Stimulated activated CD4-positive, alpha-beta T cell treated with anti-CD3 and anti-CD28 coated beads, TNF-alpha, amount 100 ng/mL, for 1 hour (primary cell): ENCODE measurements around the gene BGN.

Experiments used
- DNase-seq, 3 donors: peaks; one replicate each; pipeline ENCODE4 v3.0.0-alpha.2; 2020; ENCODE audit warnings: low read depth in 3 of 3, low spot score in 1 of 3

Gene BGN

DNA sequence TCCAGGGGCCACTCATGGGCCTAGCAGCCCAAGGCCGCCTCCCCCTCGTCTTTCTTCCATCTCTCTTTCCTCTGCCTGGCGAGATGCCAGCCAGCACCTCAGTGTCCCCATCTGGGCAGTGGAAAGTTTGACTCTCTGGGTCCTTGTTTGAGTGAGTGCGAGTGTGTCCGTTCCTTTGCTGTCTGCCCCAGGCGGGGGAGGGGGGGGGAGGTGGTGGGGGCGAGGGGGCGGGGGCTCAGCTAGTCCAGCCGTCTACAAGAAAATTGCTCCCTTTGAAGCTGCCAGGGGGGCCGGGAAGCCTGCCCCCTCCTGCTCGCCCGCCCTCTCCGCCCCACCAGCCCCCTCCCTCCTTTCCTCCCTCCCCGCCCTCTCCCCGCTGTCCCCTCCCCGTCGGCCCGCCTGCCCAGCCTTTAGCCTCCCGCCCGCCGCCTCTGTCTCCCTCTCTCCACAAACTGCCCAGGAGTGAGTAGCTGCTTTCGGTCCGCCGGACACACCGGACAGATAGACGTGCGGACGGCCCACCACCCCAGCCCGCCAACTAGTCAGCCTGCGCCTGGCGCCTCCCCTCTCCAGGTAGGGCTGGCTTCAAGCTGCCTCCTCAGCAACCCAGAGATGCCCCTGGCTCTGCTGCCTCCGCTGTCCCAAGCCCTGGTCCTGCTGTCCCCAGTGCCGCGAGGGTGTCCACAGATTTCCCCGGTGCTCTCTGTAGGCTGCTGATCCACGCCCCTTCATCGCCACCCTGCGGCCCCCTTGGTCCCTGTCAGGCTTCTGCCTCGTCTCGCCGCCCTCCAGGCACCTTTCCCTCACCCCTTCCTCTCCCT is at the start of gene BGN:
TSS of gene BGN (plus strand) at position 440 of the 821 bp plus-strand sequence. CDS start 9,652 bp downstream, outside the sequence.
- DNase-seq: no peak

- DNase-seq: no peak
Measured at GRCh38 chrX:153445106-153445855, 49.5 kb upstream of the BGN start.

GRCh38 chrX:153445856-153446635 is 48.7 kb upstream of the BGN start, which contains the start of gene TREX2:
TREX2 (minus strand) TSS chrX:153446056; CDS start chrX:153445430, 626 bp downstream.
- no peak for DNase-seq

DNA sequence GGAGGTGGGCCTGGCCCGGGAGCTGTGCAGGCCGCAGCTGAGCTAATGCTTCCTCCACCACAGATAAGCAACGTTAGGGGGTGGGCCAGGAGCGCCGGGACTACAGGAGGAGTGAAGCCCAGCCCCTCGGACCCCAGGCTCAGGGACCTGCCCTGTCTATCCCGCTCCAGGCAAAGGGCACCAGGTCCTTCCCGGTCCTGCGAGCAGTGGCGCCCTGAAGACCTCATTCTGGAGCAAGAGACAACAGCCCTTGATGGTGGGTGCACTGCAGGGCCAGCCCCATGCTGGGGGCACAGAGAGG is 48.2 kb upstream of the BGN start:
- DNase-seq: no peak

DNA sequence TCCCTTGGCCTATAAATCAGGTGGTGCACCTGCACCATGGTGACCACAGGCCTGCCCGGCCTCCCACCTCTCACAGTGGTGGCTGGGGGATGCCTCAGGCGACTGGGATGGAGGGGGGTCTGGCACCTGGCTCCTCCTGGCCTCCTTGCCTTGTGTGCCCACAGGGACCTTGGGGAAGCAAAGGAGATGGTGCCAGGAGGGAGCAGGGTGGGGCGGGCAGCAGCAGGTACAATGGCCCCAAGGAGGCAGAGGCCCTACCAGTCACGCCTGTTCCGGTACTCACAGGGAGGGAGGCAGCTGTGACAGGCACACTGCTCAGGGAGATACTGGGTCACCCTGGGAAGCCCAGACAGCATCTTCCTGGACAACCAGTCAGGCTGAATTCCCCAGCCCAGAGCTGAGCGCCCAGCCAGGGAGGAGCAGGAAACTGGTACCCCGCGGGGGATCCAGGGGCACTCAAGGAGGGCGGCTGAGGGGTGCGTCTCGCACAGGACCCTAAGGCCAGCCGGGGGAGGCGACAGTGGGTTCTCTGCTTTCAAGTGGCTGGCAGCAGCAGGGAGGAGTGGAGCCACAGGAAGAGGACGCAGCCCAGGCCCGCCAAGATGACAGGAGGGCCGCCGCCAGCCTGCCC is 47.7 kb upstream of the BGN start:
- DNase-seq: no peak

GRCh38 chrX:153447581-153447960 is 47.2 kb upstream of the BGN start:
- DNase-seq: no peak

DNA sequence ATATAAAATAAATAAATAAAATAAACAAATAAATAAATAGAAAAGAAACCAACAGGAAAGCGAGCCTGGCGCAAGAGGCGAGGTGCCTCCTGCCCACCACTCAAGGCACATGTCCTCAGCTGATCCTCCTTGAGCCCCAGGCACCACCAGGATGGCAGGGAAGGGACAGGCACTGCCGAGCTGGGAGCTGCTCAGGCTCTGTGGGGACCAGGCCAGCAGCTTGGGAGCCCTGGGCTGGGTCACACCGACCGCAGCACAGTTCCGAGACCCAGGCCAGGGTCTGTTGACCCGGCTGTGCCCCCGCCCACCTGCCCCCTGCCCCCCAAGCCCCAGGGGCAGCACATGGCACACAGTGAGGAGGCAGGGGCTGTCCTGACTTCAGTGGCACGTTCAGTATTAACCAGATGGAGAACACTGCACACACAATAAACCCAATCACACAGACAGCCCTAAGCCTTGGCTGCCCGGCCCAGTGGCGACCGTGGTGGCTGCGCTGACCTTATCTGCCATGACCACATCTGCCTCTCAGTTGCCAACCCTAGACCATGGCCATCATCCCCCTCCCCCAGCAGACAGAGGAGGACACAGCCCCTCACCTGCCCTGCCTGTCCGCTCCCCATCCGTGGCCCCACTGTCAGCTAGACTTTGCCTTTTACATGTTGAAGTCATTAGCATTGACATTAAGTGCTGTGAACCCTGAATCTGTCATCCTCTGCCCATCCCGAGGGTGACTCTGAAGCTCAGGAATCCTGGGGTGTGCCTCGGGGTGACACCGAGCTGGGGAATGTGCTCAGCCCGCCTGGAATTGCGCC is 46.0 kb upstream of the BGN start:
- no peak for DNase-seq

GRCh38 chrX:153449368-153450113 is 45.2 kb upstream of the BGN start:
- no peak for DNase-seq

GRCh38 chrX:153450114-153450948 is 44.4 kb upstream of the BGN start:
- no peak for DNase-seq

DNA sequence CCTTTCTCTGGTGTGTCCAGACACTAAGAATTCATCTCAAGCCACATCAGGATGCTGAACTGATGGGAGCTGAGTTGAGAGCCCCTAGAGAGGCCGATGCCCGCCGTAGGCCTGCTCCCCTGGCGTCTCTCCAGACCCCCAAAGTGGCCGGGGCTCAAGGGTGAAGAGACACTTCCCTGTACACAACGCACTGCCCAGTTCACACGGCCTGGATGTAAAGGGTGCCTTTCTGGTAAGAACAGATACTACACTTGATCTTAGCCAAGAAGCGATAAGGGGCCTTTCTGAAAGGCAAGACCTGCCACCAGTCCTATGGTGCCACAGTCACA is 43.9 kb upstream of the BGN start:
- DNase-seq: no peak

DNA sequence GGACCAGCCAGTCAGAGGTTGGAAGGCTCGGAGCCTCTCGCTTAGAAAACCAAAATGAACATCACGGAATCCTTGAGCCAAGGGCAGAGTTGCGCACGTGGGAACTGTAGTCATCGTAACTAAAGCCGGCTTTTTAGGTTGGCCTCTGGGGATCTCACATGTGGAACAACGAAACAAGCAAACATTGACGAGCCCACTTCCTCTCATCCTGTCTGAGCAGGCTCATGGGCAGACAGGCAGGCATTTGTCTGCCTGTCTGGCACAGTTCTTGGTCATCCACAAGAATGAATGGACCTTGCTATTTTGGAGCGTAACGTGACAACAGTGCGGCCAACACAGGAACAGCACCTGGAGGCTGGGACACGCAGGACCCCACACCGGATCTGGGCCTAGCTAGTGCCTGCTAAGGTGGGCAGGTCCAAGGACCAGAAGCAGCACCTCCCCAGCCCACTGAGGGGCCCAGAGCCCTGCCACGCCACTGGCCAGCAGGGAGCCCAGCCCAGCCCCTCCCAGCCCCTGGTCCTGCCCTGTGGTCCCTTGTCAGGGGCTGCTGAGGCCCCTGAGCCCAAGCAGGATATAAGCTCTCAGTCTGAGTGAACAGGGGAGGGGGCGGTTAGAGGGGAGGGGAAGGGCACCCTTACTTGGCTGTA is 39.8 kb upstream of the BGN start:
- no peak for DNase-seq

GRCh38 chrX:153455571-153455970 is 39.2 kb upstream of the BGN start:
- DNase-seq: no peak

DNA sequence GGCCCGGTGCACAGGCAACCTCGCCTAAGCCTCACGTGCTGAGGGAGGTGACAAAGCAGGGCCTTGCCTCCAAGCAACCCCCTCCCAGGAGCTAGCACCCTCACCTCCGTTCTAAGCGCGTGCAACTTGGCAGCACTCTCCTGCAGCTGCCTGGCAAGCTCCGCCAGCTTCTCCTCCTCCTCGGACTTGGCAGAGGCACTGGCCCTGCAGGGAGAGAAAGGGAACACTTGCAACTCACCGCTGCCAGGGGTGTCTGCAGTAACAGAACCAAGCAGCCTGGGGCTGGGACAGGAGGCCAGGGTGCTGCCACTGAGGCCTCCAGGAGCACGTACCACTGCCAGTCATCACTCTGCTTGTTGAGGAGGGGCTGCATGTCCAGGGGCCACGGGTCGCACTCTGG is 38.6 kb upstream of the BGN start:
- DNase-seq: no peak

DNA sequence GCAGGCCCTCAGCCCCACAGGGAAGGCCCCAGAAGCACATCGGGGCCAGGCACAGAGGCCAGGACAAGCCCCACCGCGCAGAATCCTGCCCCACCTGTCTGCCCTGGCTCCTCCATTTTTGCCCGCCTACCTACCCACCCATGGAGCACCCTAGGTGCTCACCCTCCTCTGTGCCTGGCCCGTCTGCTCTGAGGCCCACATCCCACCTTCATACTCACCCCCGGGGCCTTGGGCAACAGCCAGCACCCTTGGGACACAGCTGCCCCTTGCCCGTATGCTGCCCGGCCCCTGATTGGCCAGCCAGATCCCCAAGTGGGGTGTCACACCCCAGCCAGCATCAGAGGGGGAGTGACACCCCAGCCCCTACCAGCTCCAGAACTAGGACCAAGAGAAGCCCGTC is 38.1 kb upstream of the BGN start:
- DNase-seq: no peak

GRCh38 chrX:153457136-153457825 is 37.5 kb upstream of the BGN start:
- no peak for DNase-seq

DNA sequence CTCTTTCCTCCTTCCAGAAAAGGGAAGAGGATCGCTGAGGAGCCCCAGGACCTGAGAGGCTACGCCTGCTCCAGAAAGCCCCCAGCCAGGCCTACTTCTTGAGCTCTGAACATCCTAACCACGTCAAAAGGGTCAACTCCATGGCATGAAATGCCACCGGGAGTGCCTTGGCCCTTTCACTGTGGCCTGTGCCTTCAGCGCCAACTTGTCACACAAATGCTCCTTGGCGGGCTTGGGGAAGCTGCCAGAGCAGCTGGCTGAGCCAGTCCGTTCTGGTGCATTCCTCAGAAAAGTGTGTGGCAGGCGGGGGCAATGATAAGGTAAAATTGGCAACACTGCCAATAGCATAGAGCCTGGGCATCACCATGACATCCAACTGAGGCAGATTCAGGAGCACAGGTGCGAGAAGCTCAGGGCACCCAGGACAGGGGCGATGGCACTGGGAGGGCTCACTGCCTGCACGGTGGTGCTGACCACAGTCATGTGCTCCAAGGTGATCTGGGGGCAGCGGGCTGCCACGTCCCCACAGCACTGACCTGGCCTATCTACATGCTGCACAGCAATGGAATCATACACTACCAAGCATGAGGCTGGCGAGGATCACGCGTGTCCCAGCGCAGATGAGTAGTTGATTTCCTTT is 36.8 kb upstream of the BGN start:
- no peak for DNase-seq

DNA sequence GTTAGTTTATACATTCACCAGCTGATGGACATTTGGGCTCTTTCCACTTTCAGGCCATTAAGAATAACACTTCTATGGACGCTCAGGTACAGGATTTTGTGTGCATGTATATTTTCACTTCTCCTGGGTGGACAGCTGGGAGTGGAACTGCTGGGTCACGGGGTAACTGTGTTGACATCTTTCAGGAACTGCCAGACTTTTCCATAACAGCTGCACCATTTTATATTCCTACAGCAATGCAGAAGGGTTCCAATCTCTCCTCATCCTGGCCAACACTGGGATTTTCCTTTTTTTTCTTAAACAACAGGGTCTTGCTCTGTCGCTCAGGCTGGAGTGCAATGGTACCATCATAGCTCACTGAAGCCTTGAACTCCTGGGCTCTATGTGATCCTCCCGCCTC is 36.3 kb upstream of the BGN start:
- no peak for DNase-seq

GRCh38 chrX:153459986-153460385 is 34.8 kb upstream of the BGN start:
- no peak for DNase-seq
